GM19240 (cell line): ENCODE results near the gene ETV2.
"Not testable (repeated sequence)": the region's sequence is repeated elsewhere in the genome, so short reads cannot be mapped to it uniquely, and the experiment has no call there.

Experiments used
- DNase-seq: peaks from one replicate; pipeline ENCODE4 v3.0.0; 2011; ENCODE audit warnings: low spot score; ENCODE audit not compliant: insufficient read length

The ETV2 gene, protein sequence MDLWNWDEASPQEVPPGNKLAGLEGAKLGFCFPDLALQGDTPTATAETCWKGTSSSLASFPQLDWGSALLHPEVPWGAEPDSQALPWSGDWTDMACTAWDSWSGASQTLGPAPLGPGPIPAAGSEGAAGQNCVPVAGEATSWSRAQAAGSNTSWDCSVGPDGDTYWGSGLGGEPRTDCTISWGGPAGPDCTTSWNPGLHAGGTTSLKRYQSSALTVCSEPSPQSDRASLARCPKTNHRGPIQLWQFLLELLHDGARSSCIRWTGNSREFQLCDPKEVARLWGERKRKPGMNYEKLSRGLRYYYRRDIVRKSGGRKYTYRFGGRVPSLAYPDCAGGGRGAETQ

DNA sequence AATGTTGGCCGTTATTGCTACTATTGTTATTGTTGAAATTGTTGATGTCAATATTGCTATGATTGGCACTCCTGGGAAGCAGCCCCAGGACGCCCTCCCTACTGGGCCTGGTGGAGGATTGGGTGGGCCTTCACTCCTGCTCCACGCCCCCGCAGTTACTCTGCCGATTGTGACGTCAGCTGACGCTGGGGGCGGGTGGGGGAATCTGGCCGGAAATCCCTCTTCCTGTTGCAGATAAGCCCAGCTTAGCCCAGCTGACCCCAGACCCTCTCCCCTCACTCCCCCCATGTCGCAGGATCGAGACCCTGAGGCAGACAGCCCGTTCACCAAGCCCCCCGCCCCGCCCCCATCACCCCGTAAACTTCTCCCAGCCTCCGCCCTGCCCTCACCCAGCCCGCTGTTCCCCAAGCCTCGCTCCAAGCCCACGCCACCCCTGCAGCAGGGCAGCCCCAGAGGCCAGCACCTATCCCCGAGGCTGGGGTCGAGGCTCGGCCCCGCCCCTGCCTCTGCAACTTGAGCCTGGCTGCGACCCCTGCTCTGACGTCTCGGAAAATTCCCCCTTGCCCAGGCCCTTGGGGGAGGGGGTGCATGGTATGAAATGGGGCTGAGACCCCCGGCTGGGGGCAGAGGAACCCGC lies at the start of gene ETV2:
TSS of gene ETV2 (plus strand) at position 231 of the 637 bp plus-strand sequence. CDS start 716 bp downstream, outside the sequence.
- no peak for DNase-seq

DNA sequence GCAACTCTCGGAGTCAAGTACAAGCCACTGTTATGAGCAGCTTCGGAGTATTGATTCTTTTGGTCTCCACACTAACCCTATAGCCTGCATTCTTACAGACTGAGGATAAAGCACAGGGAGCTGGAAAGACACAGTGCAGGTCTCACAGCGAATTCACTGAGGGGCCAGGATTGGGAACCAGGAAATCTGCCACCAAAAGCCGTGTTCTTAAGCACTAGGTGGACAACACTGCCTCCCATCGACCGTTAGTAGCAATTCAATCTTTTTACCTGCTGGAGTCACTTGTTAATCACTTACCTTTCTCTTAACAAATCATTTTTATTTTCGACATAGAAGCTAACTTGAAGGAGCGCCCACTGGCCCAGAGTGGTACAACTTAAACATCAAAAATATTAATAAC lies 49.3 kb upstream of the ETV2 start:
- peak; percentile 30 for DNase-seq

DNA sequence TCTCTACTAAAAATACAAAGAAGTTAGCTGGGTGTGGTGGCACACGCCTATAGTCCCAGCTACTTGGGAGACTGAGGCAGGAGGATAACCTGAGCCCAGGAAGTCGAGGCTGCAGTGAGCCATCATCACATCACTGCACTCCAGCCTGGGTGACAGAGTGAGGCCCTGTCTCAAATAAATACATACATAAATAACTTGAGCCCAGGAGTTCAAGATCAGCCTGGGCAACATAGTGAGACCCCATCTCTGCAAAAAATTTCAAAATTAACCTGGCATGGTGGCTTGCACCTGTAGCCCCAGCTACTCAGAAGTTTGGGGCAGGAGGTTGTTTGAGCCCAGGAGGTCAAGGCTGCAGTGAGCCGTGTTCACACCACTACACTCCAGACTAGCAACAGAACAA lies 46.5 kb upstream of the ETV2 start:
- not testable (repeated sequence) for DNase-seq

DNA sequence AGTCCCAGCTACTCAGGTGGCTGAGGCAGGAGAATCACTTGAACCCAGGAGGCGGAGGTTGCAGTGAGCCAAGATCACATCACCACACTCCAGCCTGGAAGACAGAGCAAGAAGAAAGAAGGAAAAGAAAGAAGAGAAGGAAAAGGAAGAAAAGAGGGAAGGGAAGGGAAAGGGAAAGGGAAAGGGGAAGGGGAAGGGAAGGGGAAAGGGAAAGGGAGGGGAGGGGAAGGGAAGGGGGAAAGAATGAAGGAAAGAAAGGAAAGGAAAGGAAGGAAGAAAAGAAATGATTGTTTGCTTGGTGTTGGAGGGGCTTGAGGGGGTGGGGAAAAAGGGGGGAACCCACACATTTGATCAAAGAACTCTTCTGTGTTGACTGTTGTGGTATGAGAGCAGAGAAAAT lies 45.6 kb upstream of the ETV2 start:
- no peak for DNase-seq

DNA sequence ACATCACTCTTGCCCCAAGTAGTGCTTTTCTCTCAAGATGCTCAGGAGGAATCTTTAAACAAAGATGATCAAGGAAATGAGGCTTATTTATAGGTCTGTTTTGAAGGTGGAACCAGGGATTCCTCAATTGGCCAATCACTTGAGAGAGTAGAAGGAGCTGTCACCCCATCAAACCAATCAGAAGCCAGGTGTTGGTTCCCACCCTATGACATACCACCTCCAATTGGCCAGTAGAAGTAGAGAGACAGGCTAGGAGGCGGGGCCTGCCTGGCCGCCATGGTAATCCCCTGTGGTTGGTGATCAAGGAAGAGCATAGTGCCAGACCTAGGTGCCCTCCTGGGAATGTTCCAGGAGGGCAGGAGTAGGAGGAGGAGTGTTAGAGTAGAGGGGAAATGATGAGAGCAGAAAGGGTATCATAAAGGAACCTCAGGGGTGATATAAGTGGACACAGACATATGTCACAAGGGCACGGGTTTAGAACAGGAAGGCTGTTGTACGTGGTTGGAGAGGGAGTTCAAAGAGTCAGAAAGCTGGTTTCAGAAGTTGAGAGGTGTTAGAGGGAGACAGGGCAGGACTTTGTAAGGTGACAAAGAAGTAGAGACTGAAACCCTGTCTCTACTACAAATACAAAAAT lies 45.1 kb upstream of the ETV2 start:
- DNase-seq = peak; percentile 47

DNA sequence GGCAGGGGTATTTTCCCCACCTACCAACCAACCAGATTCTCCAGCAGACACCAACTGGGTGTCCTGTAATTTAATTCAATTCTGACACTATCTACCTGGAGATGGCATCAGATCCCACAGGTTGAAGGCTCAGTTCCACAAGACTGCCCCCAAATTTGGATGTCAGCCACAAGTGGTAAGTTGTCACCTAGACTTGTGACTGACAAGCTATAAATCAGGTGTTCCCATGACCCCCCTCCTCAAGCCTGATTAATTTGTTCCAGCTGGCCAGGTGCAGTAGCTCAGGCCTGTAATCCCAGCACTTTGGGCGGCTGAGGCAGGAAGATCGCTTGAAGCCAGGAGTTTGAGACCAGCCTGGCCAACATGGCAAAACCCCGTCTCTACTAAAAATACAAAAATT lies 39.6 kb upstream of the ETV2 start:
- DNase-seq = no peak

DNA sequence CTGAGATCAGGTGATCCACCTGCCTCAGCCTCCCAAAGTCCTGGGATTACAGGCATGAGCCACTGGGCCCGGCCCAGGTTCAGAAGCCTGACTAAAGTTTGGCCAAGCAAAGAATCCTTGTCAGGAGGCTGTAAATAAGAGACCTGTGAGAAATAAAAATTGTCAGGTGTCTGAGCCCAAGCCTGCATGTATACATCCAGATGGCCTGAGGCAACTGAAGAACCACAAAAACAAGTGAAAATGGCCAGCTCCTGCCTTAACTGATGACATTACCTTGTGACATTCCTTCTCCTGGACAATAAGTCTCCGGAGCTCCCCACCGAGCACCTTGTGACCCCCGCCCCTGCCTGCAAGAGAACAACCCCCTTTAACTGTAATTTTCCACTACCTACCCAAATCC lies 37.1 kb upstream of the ETV2 start:
- not testable (repeated sequence) for DNase-seq

DNA sequence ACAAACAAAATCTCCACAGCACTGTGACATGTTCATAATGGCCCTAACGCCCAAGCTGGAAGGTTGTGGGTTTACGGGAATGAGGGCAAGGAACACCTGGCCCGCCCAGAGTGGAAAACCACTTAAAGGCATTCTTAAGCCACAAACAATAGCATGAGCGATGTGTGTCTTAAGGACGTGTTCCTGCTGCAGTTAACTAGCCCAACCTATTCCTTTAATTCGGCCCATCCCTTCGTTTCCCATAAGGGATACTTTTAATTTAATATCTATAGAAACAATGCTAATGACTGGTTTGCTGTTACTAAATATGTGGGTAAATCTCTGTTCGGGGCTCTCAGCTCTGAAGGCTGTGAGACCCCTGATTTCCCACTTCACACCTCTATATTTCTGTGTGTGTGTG lies 34.4 kb upstream of the ETV2 start:
- not testable (repeated sequence) for DNase-seq

DNA sequence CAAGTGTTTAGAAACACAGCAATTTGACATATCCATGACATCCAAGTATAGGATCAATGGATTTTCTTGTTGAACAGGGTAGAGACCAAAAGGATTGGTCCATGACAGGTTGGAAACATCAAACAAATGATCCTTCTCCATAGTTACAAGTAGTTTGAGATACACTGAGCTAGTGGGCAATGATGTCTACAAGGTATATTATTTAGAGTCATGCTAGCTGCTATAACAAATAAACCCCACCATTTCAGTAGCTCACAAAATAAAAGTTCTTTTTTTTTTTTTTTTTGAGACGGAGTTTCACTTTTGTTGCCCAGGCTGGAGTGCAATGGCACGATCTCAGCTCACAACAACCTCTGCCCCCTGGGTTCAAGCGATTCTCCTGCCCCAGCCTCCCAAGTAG lies 33.9 kb upstream of the ETV2 start:
- no peak for DNase-seq

DNA sequence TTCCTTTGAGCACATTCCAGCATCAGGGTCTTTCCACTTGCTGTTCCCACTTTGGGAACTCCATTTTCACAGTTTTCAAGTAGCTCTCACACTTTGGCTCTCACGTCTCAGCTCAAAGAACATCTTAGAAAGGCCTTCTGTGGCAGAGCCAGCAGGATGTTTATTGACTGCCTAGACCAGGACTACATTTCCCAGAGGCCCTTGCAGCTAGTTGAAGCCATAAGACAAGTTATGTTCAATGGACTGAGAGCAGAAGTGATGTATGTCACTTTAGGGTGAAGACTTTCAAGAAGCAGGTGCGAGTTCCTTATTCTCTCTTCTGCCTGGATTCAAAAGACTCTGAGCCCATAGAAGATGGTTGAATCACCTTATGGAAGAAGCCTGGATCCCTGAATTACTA lies 33.3 kb upstream of the ETV2 start:
- DNase-seq = peak; percentile 51

DNA sequence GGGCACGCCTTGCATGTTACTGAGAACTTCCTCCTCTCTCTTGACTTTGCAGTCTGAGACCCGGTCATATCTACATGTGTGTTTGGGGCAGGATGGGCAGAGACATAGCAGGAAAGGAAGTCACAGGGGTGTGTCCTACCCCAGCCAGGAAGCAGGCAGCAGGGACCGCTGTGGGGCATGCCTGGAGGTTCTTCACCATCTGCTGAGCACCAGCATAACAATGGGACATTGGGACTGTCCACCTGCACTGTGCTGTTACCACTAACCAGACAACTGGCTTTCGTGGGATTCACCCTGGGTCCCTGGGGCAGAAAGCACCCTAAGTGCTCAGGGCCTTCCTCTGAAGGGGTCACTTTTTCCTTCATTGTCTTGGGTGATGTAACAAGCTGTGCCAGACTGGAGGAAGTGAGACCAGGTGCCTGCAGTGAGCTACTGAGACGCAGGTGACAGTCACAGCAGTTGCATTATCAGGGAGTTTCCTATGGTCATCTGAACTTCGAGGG lies 31.6 kb upstream of the ETV2 start:
- no peak for DNase-seq

DNA sequence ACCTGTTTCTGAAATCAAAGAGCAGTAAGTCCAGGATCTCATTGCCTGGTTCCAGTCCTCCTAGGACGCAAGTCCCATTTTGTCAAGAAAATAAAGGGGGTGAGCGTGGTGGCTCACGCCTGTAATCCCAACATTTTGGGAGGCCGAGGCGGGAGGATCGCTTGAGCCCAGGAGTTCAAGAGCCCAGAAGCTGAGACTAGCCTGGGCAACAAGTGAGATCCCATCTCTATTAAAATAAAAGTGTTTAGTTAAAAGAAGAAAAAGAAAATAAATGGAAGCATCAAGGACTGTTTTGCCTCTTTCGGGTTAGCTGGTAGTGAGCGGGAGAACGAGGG lies 29.4 kb upstream of the ETV2 start:
- DNase-seq = no peak

DNA sequence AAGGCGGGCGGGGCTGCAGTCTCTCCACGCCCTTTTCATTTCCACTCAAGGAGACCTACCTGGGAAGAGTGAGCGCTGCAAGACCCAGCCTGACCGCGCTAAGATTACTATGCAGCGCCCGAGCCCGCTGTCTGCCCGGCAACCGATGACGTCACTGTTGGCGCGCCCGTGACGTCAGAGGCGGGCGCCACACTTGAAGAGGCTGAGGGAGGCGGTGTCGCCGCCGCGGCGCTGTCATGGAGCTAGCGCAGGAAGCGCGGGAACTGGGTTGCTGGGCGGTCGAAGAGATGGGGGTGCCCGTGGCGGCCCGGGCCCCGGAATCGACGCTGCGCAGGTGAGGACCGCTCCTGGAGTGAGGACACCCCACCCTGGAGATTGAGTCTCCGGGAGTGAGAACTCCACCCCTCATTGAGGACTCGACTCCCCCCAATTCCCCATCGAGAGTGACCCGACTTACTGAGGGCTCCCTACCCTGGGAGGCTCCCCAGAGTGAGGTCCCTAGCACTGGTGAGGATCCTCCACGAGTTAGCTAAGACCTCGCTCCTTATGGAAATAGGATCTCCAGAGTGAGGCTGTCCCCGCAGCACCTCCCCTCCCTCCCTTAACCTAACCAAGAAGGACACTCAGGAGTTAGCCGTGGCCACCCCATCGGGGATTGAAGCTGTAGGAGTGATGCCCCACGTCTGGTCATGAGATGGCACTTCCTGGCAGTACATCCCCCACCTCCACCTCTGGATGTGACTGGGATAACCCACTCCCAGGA lies 28.8 kb upstream of the ETV2 start, which contains the start of gene HAUS5:
TSS of gene HAUS5 (plus strand) at position 177 of the 763 bp plus-strand sequence. CDS start at position 237, 60 bp downstream.
- DNase-seq = peak; percentile 86

DNA sequence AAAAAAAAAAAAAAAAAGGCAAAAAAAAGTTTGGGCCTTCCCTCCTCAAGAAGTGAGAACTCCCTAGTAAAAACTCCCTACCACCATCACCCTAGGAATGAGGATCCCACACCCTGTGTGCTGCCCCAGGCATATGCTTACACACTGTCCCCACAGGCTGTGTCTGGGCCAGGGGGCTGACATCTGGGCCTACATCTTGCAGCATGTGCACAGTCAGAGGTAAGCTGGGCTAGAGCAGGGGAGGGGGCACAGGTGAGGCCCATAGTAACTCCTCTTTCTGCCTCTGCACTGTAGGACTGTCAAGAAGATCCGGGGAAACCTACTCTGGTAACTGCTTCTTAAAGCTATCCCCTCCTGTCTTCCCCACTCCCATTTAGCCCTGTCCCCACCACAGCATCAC lies 28.0 kb upstream of the ETV2 start:
- DNase-seq = no peak

DNA sequence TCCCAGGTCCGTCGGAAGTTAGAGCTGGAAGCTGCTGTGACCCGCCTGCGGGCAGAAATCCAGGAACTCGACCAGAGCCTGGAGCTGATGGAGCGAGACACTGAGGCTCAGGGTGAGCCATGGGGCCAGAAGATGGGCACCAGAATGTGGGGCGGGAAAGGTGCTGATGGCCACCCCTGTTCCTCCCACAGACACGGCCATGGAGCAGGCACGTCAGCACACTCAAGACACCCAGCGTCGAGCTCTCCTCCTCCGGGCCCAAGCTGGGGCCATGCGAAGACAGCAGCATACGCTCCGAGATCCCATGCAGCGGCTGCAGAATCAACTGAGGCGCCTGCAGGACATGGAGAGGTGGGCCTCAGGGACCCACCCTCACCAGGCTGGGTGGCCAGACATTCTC lies 26.5 kb upstream of the ETV2 start:
- no peak for DNase-seq

DNA sequence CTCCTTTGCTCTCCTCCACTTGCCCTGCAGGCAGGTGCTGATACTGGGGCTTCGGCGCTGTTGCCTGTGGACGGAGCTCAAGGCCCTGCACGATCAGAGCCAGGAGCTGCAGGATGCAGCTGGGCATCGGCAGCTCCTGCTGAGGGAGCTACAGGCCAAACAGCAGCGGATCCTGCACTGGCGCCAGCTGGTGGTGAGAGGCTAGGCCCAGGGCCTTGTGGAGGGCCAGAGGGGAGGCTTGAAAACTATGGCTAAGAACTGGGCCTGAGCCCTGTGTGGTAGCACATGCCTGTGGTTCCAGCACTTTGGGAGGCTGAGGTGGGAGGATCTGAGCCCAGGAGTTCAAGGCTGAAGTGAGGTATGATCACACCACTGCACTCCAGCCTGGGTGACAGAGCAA lies 22.7 kb upstream of the ETV2 start:
- no peak for DNase-seq

DNA sequence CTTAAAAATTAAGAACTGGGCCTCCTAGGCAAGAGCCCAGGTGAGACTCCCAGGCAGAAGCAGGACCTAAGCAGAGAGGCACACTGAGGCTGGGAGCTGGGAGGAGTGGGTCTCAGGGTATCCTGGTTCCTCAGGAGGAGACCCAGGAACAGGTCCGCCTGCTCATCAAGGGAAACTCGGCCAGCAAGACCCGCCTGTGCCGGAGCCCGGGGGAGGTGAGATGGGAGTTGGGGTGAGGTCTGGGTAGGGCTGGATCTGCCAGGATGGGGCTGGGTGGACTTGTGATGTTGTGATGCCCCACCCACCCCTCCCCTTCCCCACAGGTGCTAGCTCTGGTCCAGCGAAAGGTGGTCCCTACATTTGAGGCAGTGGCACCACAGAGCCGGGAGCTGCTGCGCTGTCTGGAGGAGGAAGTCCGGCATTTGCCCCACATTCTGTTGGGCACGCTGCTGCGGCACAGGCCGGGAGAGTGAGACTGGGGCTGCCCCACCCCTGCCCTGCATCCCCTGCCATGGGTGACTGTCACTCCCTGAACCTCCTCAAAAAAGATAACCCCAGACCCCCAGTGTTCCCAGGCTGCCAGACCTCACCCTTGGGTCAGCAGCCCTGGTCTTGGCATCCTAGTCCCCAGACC lies 22.1 kb upstream of the ETV2 start:
- no peak for DNase-seq

DNA sequence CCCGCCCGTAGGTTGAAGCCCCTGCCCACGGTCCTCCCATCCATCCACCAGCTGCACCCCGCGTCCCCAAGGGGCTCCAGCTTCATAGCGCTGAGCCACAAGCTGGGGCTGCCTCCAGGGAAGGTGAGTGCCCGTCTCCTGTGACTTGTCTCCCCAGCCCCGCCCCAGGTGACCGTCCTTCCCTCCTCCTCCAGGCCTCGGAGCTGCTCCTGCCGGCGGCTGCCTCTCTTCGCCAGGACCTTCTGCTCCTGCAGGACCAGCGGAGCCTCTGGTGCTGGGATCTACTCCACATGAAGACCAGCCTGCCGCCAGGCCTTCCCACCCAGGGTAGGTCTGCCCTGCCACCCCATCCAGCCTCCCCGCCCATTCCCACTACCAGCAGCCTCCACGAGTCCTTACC lies 21.5 kb upstream of the ETV2 start:
- DNase-seq = no peak

DNA sequence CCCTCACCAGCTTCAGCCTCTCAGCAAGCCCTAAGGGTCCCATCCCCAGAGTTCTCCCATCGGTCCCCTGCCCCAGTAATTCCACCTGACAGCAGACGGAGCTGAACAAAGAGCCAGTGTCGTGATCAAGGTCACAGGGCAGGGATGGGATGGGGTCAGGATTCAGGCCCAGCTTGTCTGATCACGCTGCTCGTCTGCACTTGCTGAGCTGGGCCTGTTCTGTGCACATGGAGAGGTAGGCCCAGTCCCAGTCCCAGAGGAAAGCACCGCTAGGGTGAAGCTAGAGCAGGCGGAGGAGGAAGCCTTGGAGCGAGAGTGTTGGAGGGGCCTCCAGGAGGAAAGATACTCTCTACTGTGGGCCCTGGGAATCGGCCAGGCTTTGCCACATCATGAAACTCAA lies 19.8 kb upstream of the ETV2 start:
- DNase-seq = no peak

DNA sequence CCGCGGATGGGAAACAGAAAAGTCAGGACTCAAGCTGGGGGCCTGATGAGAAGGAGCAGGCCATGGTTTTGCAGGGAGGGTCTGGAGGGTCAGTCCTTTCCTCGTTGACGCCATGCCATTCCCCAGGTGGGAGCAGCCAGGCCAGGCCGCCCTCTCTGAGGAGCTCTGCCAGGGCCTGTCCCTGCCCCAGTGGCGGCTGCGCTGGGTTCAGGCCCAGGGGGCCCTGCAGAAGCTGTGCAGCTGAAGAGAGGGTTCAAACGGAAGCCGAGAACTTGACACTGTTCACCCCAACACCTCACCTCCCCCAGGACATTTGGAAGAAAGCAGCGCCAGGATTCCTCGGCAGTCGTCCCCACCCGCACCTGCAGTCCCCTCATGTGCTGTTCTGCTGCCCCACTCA lies 18.8 kb upstream of the ETV2 start:
- DNase-seq = no peak

DNA sequence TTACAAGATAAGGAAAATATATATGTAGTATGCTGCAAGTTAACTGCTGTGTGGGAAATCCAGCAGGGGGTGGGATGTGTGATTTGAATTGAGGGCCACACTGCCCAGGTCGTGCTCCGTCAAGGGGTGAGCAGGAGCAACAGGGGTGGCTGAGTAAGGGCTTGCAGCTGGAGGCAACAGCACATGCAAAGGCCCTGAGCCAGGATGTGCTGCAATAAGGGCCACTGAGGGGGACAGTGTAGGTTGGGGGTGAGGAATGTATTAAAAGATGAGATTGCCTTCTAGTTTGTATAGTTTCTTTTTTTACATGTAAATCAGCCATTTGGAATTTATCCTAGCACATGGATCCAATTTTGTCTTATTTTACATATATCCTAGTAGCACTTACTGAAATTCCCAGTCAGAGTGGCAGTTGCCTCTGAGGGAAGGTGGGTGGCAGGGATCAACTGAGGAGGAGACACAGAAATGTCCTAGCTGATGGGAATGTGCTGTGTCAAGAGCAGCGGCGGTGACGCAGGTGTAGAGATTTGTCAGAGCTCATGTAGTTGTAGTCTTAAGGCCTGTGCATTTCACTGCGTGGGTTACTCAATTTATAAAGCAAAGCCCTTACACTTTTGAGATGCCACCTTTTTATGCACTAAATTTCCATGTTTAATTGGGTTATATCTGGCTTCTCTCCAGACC lies 18.1 kb upstream of the ETV2 start:
- DNase-seq = no peak
